DMS153 (cell line): ENCODE results near the gene NDC1.
"Not testable (repeated sequence)": the region's sequence is repeated elsewhere in the genome, so short reads cannot be mapped to it uniquely, and the experiment has no call there.

Experiments
- DNase-seq: peaks from one replicate; lab custom pipeline; 2025; lab: John Stamatoyannopoulos, UW

The NDC1 gene

GRCh38 chr1:53822931-53823330, 15.2 kb downstream of the NDC1 start:
- no peak for DNase-seq

GRCh38 chr1:53821380-53821779, 16.7 kb downstream of the NDC1 start:
- DNase-seq = no peak

GRCh38 chr1:53819387-53819786, 18.7 kb downstream of the NDC1 start:
- no peak for DNase-seq

GRCh38 chr1:53816584-53816983, 21.5 kb downstream of the NDC1 start:
- not testable (repeated sequence) for DNase-seq

GRCh38 chr1:53815484-53815883, 22.6 kb downstream of the NDC1 start:
- DNase-seq = not testable (repeated sequence)

GRCh38 chr1:53811414-53811851, 26.7 kb downstream of the NDC1 start:
- DNase-seq = no peak

GRCh38 chr1:53810497-53810896, 27.6 kb downstream of the NDC1 start:
- no peak for DNase-seq

- DNase-seq = no peak
Observed at GRCh38 chr1:53810007-53810406, 28.1 kb downstream of the NDC1 start.

GRCh38 chr1:53807916-53808315, 30.2 kb downstream of the NDC1 start:
- no peak for DNase-seq

- DNase-seq = no peak
Observed at GRCh38 chr1:53804791-53805505, 33.1 kb downstream of the NDC1 start.

- DNase-seq = no peak
Observed at GRCh38 chr1:53804181-53804580, 33.9 kb downstream of the NDC1 start.

GRCh38 chr1:53800621-53801020, 37.5 kb downstream of the NDC1 start:
- DNase-seq = no peak

GRCh38 chr1:53799141-53799540, 39.0 kb downstream of the NDC1 start:
- no peak for DNase-seq

- no peak for DNase-seq
Observed at GRCh38 chr1:53792806-53793205, 45.3 kb downstream of the NDC1 start.

GRCh38 chr1:53787655-53788054, 50.4 kb downstream of the NDC1 start:
- no peak for DNase-seq

- DNase-seq = no peak
Observed at GRCh38 chr1:53783056-53783455, 55.0 kb downstream of the NDC1 start.

- no peak for DNase-seq
Observed at GRCh38 chr1:53781654-53782053, 56.4 kb downstream of the NDC1 start.

- DNase-seq = no peak
Observed at GRCh38 chr1:53777272-53777671, 60.8 kb downstream of the NDC1 start.

GRCh38 chr1:53771648-53772047, 66.4 kb downstream of the NDC1 start:
- no peak for DNase-seq

GRCh38 chr1:53769780-53770179, 68.3 kb downstream of the NDC1 start:
- DNase-seq = no peak

GRCh38 chr1:53769184-53769583, 68.9 kb downstream of the NDC1 start:
- DNase-seq = no peak

GRCh38 chr1:53766831-53767405, 71.2 kb downstream of the NDC1 start:
- DNase-seq = no peak

- DNase-seq = no peak
Observed at GRCh38 chr1:53766194-53766742, 71.8 kb downstream of the NDC1 start.

- no peak for DNase-seq
Observed at GRCh38 chr1:53765657-53766056, 72.4 kb downstream of the NDC1 start.
